Activated B cell treated with CpG ODN at 0.5 μM for 24 hours (primary cell): Measurements from ENCODE around the gene AIFM2. TPM values are rescaled to one million over a fixed set of nuclear protein-coding genes. Genes with fewer than 3 reads are reported as not detected.

Source experiments
- ATAC-seq: fragments of 200-7000 bp; cut with Tn5 transposase; one replicate; pipeline ENCODE4 v1.10.0; 2021; ENCODE audit warnings: low read depth, mild to moderate bottlenecking, moderate library complexity
- CTCF ChIA-PET: fragments of 350-600 bp; sonication (Branson Sonifier 250); formaldehyde crosslinking; loops from one replicate; lab custom pipeline; 2021; ENCODE audit warnings: antibody characterized with exemption; lab: Charles Lee
- POLR2A ChIA-PET: fragments of 350-600 bp; sonication (Branson Sonifier 250); formaldehyde crosslinking; loops from one replicate; lab custom pipeline; 2021; ENCODE audit warnings: antibody characterized with exemption; lab: Charles Lee
- DNase-seq: peaks from one replicate; pipeline ENCODE4 v3.0.0; 2022
- H3K27ac Mint-ChIP-seq: one replicate; pipeline ENCODE4 v1.8.0; 2020; ENCODE audit warnings: mixed read lengths
- H3K27me3 Mint-ChIP-seq: one replicate; pipeline ENCODE4 v1.8.0; 2021; ENCODE audit warnings: mixed read lengths
- H3K36me3 Mint-ChIP-seq: one replicate; pipeline ENCODE4 v1.8.0; 2021; ENCODE audit warnings: low read depth, mixed read lengths
- H3K4me1 Mint-ChIP-seq: one replicate; pipeline ENCODE4 v1.8.0; 2021; ENCODE audit warnings: mixed read lengths
- H3K4me3 Mint-ChIP-seq: one replicate; pipeline ENCODE4 v1.8.0; 2020; ENCODE audit warnings: mild to moderate bottlenecking, mixed read lengths
- H3K9me3 Mint-ChIP-seq: one replicate; pipeline ENCODE4 v1.8.0; 2020; ENCODE audit warnings: mixed read lengths
- CTCF ChIP-seq: fragments of 200-600 bp; IDR thresholded peaks from one replicate; pipeline ENCODE4 v1.8.0; 2022; ENCODE audit warnings: antibody characterized with exemption, mild to moderate bottlenecking
- intact Hi-C: fragments of 100-400 bp; cut with micrococcal nuclease; formaldehyde crosslinking; loops from one replicate; pipeline ENCODE4 v1.15.1; 2024
- total RNA-seq: library from RNA; stranded (reverse); gene quantifications from 2 replicates; pipeline ENCODE4 v1.2.3, GENCODE V29; 2022

The AIFM2 gene
- total RNA-seq, 1 donor from 2014 or later, result 10.8 TPM

GRCh38 chr10:70066190-70066589 lies 66.4 kb downstream of the AIFM2 start:
- Mint-ChIP-seq H3K27ac (no peak overlapping the region), H3K36me3 (no peaks in the 10 kb centered on the region), H3K4me1 (no peaks in the 10 kb centered on the region), H3K27me3 (peaks cover 8% of the 10 kb centered on the region), H3K9me3 (peaks cover 2% of the 10 kb centered on the region), H3K4me3 (no peak overlapping the region)
- no peak for DNase-seq
- TF ChIP-seq CTCF, result no peak
- POLR2A ChIA-PET, result no interaction called here
- intact Hi-C loops, result no loop called here
- CTCF ChIA-PET, result no interaction called here
- ATAC-seq, result no peak

- Mint-ChIP-seq H3K36me3 (no peaks in the 10 kb centered on the region), H3K4me1 (no peaks in the 10 kb centered on the region), H3K9me3 (peaks cover 2% of the 10 kb centered on the region), H3K27ac (no peak overlapping the region), H3K4me3 (no peak overlapping the region), H3K27me3 (peaks cover 10% of the 10 kb centered on the region)
- intact Hi-C loops, result no loop called here
- DNase-seq (no peak), ATAC-seq (no peak)
- TF ChIP-seq CTCF, result no peak
- ChIA-PET POLR2A (no interaction called here), CTCF (no interaction called here)
Measured at GRCh38 chr10:70064486-70064885, 68.1 kb downstream of the AIFM2 start.

- no peaks in the 10 kb centered on the region for H3K36me3 Mint-ChIP-seq
- intact Hi-C loops, result no loop called here
- peaks cover 2% of the 10 kb centered on the region for H3K9me3 Mint-ChIP-seq
- H3K4me3 Mint-ChIP-seq, result no peak overlapping the region
- POLR2A ChIA-PET, result no interaction called here
- ATAC-seq, result no peak
- no peak overlapping the region for H3K27ac Mint-ChIP-seq
- no peak for DNase-seq
- H3K27me3 Mint-ChIP-seq, result peaks cover 10% of the 10 kb centered on the region
- CTCF ChIA-PET, result no interaction called here
- TF ChIP-seq CTCF, result no peak
- no peaks in the 10 kb centered on the region for H3K4me1 Mint-ChIP-seq
Measured at GRCh38 chr10:70063418-70064098, 69.1 kb downstream of the AIFM2 start.

Other genes starting within 250 kb of the AIFM2 start
- not detected in 2 replicates for gene MACROH2A2, start 80.0 kb downstream of the AIFM2 start, total RNA-seq
- 18.2 and 22.0 TPM in 2 replicates for gene TYSND1, start 13.9 kb upstream of the AIFM2 start, total RNA-seq
- gene SAR1A, start 37.7 kb upstream of the AIFM2 start, total RNA-seq, result 65.9 and 67.6 TPM in 2 replicates
- 107 and 118 TPM in 2 replicates for gene PPA1, start 100.6 kb upstream of the AIFM2 start, total RNA-seq
- not detected in 2 replicates for gene NPFFR1, start 151.2 kb upstream of the AIFM2 start, total RNA-seq
- gene LRRC20, start 249.8 kb upstream of the AIFM2 start, total RNA-seq, result 0.64 and 0.81 TPM in 2 replicates